Epithelial cell of proximal tubule (primary cell): ENCODE results near the gene CAMTA1. TPM values are rescaled to one million over a fixed set of nuclear protein-coding genes. Genes with fewer than 3 reads are reported as not detected.

Experiments used
- DNase-seq: peaks from one replicate; pipeline ENCODE4 v3.0.0-alpha.2; 2011; ENCODE audit warnings: low read depth
- H3K4me3 ChIP-seq: 2 replicates; pipeline ENCODE4 v1.5.1; 2011; ENCODE audit warnings: low read depth, mild to moderate bottlenecking, low read length
- total RNA-seq: library from RNA; depleted of rRNA; stranded (reverse); fragments of >200 nt; gene quantifications from 2 replicates; pipeline ENCODE4 v1.2.3, GENCODE V29; 2015
- TF ChIP-seq, protein P1 (sequence below): conservative IDR thresholded peaks from 2 replicates; pipeline ENCODE4 v1.5.1; 2012; ENCODE audit warnings: low read depth, mild to moderate bottlenecking, low read length

Gene CAMTA1
- total RNA-seq, 1 donor from 2014 or later: 79.2 TPM

DNA sequence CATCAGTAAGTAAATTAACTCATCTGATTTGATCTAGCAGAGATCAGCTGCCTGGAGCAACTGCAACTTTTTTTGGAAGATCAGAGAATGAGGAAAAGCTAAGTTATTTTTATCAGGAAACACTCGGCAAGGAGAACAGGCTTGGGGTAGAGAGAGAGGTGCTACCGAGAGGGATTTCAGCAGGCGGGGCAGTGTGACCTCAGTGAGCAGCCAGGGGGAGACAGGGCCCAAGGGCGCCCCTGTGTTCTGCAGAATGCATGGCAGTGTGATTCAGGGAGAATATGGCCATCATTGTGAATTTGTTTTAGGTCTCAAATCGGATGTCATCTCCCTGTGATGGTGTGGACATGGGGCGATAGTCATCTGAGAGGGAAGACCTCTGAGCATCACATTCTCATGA lies 501.8 kb downstream of the CAMTA1 start:
- no peak for DNase-seq
- H3K4me3 ChIP-seq: no peak overlapping the region
- TF ChIP-seq, protein P1, sequence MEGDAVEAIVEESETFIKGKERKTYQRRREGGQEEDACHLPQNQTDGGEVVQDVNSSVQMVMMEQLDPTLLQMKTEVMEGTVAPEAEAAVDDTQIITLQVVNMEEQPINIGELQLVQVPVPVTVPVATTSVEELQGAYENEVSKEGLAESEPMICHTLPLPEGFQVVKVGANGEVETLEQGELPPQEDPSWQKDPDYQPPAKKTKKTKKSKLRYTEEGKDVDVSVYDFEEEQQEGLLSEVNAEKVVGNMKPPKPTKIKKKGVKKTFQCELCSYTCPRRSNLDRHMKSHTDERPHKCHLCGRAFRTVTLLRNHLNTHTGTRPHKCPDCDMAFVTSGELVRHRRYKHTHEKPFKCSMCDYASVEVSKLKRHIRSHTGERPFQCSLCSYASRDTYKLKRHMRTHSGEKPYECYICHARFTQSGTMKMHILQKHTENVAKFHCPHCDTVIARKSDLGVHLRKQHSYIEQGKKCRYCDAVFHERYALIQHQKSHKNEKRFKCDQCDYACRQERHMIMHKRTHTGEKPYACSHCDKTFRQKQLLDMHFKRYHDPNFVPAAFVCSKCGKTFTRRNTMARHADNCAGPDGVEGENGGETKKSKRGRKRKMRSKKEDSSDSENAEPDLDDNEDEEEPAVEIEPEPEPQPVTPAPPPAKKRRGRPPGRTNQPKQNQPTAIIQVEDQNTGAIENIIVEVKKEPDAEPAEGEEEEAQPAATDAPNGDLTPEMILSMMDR: no peak

DNA sequence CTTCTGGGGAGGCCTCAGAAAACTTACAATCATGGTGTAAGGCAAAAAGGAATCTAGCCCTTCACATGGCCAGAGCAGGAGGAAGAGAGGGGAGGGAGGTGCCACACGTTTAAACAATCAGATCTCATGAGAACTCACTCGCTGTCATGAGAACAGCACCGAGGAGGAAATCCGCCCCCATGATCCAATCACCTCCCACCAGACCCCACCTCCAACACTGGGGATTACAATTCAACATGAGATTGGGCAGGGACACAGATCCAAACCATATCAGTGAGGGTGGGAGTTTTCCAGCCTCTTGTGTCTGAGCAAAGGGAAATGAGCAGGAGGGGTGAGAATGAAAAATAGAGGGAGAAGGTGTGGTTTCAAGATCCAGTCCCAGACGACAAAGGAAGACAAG lies 503.7 kb downstream of the CAMTA1 start:
- TF ChIP-seq, protein P1: no peak
- H3K4me3 ChIP-seq: no peak overlapping the region
- DNase-seq: no peak

DNA sequence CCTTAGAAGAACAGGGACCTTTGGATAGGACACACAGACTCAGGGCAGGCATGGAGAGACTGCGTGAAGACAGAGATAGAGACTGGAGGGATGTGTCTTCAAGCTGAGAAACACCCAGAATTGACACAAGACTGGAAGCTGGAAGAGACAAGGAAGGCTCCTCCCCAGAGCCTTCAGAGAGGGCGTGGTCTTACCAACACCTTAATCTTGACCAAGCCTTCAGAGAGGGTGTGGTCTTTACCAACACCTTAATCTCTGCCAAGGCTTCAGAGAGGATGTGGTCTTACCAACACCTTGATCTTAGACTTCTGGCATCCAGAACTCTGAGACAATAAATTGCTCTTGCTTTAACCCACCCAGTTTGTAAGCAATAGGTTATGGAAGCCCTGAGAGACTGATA lies 504.4 kb downstream of the CAMTA1 start:
- DNase-seq: no peak
- TF ChIP-seq, protein P1: no peak
- no peak overlapping the region for H3K4me3 ChIP-seq

DNA sequence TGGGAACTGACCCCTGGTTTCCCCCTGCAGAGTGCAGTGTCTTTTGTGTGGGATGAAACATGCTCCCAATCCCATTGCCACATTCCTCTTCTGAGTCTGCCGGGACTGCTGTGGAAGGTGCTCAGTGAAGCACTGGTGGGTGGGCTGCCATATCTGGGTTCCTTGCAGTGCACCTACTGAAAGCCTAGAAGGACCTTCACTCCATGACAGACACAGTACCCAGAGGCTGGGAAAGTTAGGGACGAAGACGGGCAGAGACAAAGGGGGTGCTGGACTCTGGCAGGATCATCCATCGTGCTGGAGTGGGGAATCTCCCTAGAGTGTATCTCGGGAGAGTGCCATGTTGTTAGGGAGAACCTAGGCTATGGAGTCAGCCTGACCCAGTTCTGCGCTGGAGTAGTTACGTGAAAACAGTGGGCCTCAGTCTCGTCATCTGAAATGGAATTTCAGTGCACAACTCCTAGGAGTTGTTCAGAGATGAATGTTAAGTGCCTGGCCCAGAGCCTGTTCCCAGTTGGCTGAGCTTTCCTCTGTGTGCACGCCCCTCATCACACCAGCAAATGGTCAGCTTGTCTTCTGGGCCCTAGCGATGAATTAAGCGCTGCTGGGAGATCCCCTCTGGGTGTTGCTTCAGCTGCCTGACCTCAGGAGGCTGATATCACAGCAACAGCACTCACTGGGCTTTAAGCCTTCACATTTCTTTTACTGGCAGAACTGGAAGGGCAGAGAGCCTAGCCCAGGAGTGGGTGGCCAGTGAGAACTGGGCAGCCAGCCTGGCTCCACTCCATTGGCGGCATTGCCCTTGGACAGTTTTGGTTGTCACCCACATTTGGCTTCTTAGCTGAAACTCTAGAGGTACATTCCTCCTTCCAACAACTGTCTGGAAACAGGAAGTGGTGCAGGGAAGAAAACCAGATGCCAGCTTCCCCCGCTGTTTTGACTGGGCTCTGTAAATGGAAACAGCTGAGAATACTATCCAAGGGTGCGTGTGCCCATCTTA lies 506.0 kb downstream of the CAMTA1 start:
- TF ChIP-seq, protein P1: no peak
- H3K4me3 ChIP-seq: no peak overlapping the region
- no peak for DNase-seq

DNA sequence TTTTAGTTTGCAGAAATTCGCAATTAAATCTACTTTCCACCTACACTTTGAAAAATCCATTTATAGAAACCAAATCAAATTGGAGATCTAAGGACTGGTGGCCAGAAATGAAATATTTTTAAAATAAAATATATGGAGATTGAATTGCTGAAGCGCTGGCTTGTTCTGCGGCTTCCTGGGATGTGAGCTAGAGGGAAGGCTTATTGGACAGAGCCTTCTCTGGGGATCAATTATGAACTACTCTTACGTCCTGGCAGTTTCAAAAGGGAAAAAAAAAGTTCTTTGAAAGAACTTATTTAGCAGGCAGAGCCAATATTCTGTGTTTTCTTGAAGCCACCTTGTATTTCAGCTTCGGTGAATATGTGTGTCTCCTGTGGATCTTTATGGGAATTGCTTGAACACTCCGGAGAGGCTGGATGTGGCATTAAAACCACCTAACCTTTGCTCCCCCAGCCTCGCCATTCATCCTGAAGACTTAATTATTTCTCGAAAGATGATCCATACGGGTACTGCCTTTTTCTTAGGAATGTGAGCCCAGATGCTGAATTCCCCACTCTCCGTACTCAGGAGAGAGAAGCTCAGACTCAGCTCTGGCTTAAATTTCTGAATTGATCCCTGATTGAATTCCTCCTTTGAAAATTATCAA lies 506.9 kb downstream of the CAMTA1 start:
- DNase-seq: no peak
- TF ChIP-seq, protein P1: no peak
- H3K4me3 ChIP-seq: no peak overlapping the region

DNA sequence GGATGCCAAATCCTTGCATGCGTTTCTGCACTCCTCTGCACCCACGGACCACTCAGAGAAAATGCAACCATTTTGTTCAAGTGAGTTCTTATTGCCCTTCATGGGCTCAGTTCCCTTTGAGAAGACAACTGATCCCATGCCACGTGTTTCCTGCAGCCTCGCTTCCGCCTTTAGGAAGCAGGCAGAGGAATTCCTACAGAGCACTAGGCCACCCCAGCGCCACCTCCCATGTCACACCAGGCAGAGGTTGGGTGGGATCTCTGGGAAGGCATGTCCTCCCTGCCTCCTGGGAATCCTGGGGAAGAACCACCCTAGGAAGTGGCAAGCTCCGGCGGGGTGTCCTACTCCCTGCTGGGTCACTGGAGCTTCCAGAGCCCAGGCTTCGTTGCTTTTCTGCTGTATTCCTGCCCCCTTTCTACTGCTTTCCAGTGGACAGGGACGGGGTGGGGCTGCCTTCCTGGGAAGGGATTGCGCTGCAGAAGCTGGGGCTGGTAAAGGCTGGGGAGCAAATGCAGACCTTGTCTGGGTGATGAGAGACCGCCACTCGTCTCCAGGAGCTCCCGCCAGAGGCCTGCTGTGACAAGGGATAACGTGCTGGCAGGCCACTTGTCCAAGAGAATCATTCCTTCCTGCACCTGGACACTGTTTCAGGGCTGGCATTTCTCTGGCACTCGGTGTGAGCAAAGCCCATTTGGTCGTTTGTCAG lies 507.6 kb downstream of the CAMTA1 start:
- no peak overlapping the region for H3K4me3 ChIP-seq
- DNase-seq: no peak
- TF ChIP-seq, protein P1: no peak
